Gastroesophageal sphincter (tissue), 4 donors: ENCODE data around the gene FAM120A. TPM values are rescaled to one million over a fixed set of nuclear protein-coding genes. Genes with fewer than 3 reads are reported as not detected.

Experiments used
- ATAC-seq: fragments of 150-250 bp; one replicate; pipeline ENCODE4 v1.9.1; 2016; ENCODE audit warnings: mild to moderate bottlenecking, moderate library complexity
- H3K27ac ChIP-seq, 4 donors: fragments of 200-600 bp; sonication (generic) in 3 of 4; 1 replicate in 3 of 4; 2 replicates in 1 of 4; pipeline ENCODE4 v1.5.1; 2016 to 2019
- H3K27me3 ChIP-seq: fragments of 200-600 bp; sonication (generic); one replicate; pipeline ENCODE4 v1.5.1; 2019
- H3K36me3 ChIP-seq, 2 donors: fragments of 200-600 bp; sonication (generic); one replicate each; pipeline ENCODE4 v1.5.1; 2019; ENCODE audit warnings: control low read depth in 1 of 2
- H3K4me1 ChIP-seq, 3 donors: fragments of 200-600 bp; sonication (generic); 1 replicate in 2 of 3; 2 replicates in 1 of 3; pipeline ENCODE4 v1.5.1; 2016 to 2019; ENCODE audit warnings: control low read depth in 2 of 3
- H3K4me3 ChIP-seq, 2 donors: fragments of 200-600 bp; sonication (generic); one replicate each; pipeline ENCODE4 v1.5.1; 2019; ENCODE audit warnings: mild to moderate bottlenecking in 1 of 2, moderate library complexity in 1 of 2
- H3K9me3 ChIP-seq, 3 donors: fragments of 200-600 bp; sonication (generic); one replicate each; pipeline ENCODE4 v1.5.1; 2017 to 2019; ENCODE audit warnings: control low read depth in 2 of 3
- EP300 ChIP-seq: sonication (generic); formaldehyde crosslinking; IDR thresholded peaks from one replicate; pipeline ENCODE4 v1.6.1; 2017; ENCODE audit warnings: antibody characterized with exemption, mild to moderate bottlenecking
- POLR2A ChIP-seq, 2 donors: fragments of 450-650 bp; IDR thresholded peaks; one replicate each; pipeline ENCODE4 v1.6.1; 2017; ENCODE audit warnings: antibody characterized with exemption in 2 of 2, mild to moderate bottlenecking in 2 of 2, moderate library complexity in 1 of 2
- POLR2AphosphoS5 ChIP-seq: sonication (generic); formaldehyde crosslinking; IDR thresholded peaks from one replicate; pipeline ENCODE4 v1.6.1; 2017; ENCODE audit warnings: antibody characterized with exemption
- WGBS, 2 donors: methylation state at CpG; one replicate each; pipeline ENCODE4 v1.1.5; 2018; ENCODE audit warnings: low coverage in 1 of 2; 5-methylcytosine and 5-hydroxymethylcytosine counted together
- total RNA-seq, 4 donors: library from RNA; depleted of rRNA; stranded (reverse); fragments of >200 nt; gene quantifications; one replicate each; pipeline ENCODE4 v1.1.0, GENCODE V29; 2016
- TF ChIP-seq, protein P1 (sequence below), 4 experiments: fragments of 200-600 bp in 2 of 4; fragments of 450-650 bp in 2 of 4; sonication (generic) in 1 of 4; IDR thresholded peaks; one replicate each; pipeline ENCODE4 v1.5.1; 2017 to 2019; ENCODE audit warnings: antibody characterized with exemption in 4 of 4, mild to moderate bottlenecking in 2 of 4, moderate library complexity in 2 of 4

FAM120A gene
- total RNA-seq, 4 donors from 2014 or later: 68.6 to 116 (median 75.7) TPM

DNA sequence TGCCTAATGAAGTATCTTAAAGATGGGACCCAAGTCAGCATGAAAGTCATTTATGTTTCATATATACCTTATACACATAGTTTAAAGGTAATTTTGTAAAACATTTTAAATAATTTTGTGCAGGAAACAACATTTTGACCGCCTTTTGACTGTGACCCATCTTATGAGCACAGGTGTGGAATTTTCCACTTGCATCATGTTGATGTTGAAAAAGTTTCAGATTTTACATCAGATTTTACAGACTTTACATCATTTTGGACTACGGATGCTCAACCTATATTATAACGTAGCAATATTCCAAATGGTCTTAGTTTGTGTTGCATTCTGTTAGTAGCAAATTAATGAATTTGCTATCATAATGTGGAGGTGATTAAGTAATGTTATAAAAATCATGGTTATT lies 23.6 kb downstream of the FAM120A start:
- Histone ChIP-seq H3K4me3 (no peak overlapping the region), H3K4me1 (peaks cover 3 to 36% (median 5%) of the 10 kb centered on the region in 3 donors), H3K27ac (no peak overlapping the region), H3K27me3 (no peaks in the 10 kb centered on the region), H3K9me3 (no peaks in the 10 kb centered on the region), H3K36me3 (peaks cover 0 to 5% of the 10 kb centered on the region in 2 donors)
- 94 to 98% methylated on average over 3 of the region's 3 CpGs for WGBS, 2 donors
- no peak for ATAC-seq
- no peak for TF ChIP-seq EP300
- TF ChIP-seq, protein P1, sequence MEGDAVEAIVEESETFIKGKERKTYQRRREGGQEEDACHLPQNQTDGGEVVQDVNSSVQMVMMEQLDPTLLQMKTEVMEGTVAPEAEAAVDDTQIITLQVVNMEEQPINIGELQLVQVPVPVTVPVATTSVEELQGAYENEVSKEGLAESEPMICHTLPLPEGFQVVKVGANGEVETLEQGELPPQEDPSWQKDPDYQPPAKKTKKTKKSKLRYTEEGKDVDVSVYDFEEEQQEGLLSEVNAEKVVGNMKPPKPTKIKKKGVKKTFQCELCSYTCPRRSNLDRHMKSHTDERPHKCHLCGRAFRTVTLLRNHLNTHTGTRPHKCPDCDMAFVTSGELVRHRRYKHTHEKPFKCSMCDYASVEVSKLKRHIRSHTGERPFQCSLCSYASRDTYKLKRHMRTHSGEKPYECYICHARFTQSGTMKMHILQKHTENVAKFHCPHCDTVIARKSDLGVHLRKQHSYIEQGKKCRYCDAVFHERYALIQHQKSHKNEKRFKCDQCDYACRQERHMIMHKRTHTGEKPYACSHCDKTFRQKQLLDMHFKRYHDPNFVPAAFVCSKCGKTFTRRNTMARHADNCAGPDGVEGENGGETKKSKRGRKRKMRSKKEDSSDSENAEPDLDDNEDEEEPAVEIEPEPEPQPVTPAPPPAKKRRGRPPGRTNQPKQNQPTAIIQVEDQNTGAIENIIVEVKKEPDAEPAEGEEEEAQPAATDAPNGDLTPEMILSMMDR (IDR thresholded peaks at IDR 0.05): no peak
- TF ChIP-seq POLR2A (IDR thresholded peaks at IDR 0.05): no peak
- TF ChIP-seq POLR2AphosphoS5: no peak

DNA sequence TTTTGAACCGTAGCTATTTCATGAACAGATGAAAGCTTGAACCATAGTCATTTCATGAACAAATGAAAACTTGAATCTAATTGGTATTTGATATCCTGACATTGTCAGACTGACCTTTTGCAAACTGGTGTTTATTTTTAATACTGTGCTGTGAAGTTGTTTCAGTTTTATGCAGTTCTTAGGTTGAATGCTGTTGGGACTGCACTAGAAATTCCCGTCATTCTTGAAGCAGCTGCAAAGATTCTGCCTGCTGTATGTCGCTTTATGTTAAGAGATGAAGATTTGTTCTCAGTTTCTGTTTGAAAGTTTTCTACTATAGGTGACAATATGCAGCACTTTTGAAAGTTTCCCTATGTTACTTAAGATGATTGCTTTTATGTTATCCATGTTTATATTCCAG lies 24.4 kb downstream of the FAM120A start:
- Histone ChIP-seq H3K27me3 (no peaks in the 10 kb centered on the region), H3K4me1 (peaks cover 3 to 32% (median 5%) of the 10 kb centered on the region in 3 donors), H3K27ac (no peak overlapping the region), H3K36me3 (peaks cover 0 to 5% of the 10 kb centered on the region in 2 donors), H3K4me3 (no peak overlapping the region), H3K9me3 (no peaks in the 10 kb centered on the region)
- WGBS, 2 donors: 42 to 46% methylated on average over 3 of the region's 3 CpGs
- TF ChIP-seq POLR2A (IDR thresholded peaks at IDR 0.05) (no peak), EP300 (no peak), POLR2AphosphoS5 (no peak)
- TF ChIP-seq, protein P1 (IDR thresholded peaks at IDR 0.05): no peak
- no peak for ATAC-seq

DNA sequence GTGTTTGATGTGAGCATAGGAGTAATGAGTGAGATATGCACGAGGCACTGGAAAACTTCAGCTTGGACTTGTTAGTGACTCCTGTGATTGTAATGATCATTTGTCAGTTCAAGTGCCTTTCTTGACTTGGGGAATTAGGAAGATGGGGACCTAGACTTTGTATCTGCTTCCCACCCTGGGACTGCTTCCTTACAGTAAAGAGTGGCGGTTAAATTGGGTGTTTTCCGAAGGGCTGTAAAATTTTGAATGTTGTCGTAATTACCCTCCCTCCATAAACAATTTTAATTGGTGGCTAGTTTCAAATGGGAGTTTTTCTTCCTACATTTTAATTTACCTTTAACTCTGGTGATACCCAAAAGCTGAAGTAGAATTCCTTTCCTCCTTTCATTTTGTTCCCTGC lies 25.4 kb downstream of the FAM120A start:
- Histone ChIP-seq H3K4me3 (no peak overlapping the region), H3K9me3 (no peaks in the 10 kb centered on the region), H3K27me3 (no peaks in the 10 kb centered on the region), H3K27ac (no peak overlapping the region), H3K36me3 (peaks cover 0 to 2% of the 10 kb centered on the region in 2 donors), H3K4me1 (peaks cover 3 to 34% (median 5%) of the 10 kb centered on the region in 3 donors)
- WGBS, 2 donors: 81 to 82% methylated on average over 3 to 4 of the region's 4 CpGs
- TF ChIP-seq POLR2A (IDR thresholded peaks at IDR 0.05) (no peak), EP300 (no peak), POLR2AphosphoS5 (no peak)
- TF ChIP-seq, protein P1 (IDR thresholded peaks at IDR 0.05): no peak
- ATAC-seq: no peak

DNA sequence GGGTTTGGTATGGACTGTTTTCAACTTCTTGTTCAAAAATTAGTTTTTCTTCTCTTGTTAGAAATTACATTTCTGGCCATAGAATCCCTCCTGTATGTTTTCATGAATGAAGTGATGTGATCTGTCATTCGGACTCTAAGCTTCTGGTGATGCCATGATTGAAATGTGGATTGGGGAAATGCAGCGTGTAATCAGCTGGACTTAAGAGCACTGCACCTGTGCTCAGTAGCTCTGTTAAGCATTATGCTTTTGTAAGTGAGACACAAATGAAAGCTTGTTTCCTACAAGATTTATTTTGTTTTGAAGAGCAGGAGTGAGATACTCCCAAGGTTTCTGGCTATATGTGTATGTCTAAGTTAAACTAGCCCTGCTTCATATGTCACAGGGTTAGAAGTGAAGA lies 25.9 kb downstream of the FAM120A start:
- WGBS, 2 donors: 78 to 90% methylated on average over 2 of the region's 2 CpGs
- ATAC-seq: no peak
- H3K27me3 ChIP-seq: no peaks in the 10 kb centered on the region
- TF ChIP-seq, protein P1 (IDR thresholded peaks at IDR 0.05): no peak
- TF ChIP-seq EP300 (no peak), POLR2AphosphoS5 (no peak), POLR2A (IDR thresholded peaks at IDR 0.05) (no peak)
- peaks cover 3 to 36% (median 5%) of the 10 kb centered on the region in 3 donors for H3K4me1 ChIP-seq
- H3K27ac ChIP-seq: no peak overlapping the region
- H3K9me3 ChIP-seq: no peaks in the 10 kb centered on the region
- H3K4me3 ChIP-seq: no peak overlapping the region
- H3K36me3 ChIP-seq: no peaks in the 10 kb centered on the region

DNA sequence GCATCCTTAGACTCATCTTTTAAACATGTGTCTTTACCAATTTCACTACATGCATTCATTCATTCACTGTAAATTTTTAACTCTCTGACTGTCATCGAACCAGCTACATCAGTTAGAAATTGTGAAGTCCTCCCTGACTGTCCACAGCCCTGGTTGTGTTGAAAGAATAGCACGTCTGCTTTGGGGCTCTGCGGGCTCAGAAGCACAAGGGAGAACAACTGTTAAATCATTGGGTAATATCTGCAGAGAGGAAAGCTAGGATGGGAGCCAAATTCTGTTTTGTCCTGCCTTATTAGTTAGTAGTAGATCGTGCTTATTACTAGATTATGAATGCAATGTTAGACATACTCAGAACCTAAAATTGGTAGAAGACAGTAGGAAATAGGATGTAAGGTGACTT lies 28.2 kb downstream of the FAM120A start:
- H3K4me1 ChIP-seq: peaks cover 3 to 51% (median 5%) of the 10 kb centered on the region in 3 donors
- H3K9me3 ChIP-seq: no peaks in the 10 kb centered on the region
- no peak for ATAC-seq
- peaks cover 0 to 14% of the 10 kb centered on the region in 2 donors for H3K36me3 ChIP-seq
- no peak overlapping the region for H3K27ac ChIP-seq
- WGBS, 2 donors: 64 to 83% methylated on average over 3 of the region's 4 CpGs
- H3K27me3 ChIP-seq: no peaks in the 10 kb centered on the region
- TF ChIP-seq, protein P1 (IDR thresholded peaks at IDR 0.05): no peak
- no peak for TF ChIP-seq EP300
- no peak for TF ChIP-seq POLR2A (IDR thresholded peaks at IDR 0.05)
- no peak for TF ChIP-seq POLR2AphosphoS5
- no peak overlapping the region for H3K4me3 ChIP-seq
